GM15510 (cell line): Measurements from ENCODE around the gene DHRS12.

Experiments used
- POLR2A ChIP-seq: IDR thresholded peaks from 3 replicates; pipeline ENCODE4 v1.6.1; 2011; ENCODE audit warnings: borderline replicate concordance; ENCODE audit not compliant: insufficient read length; ENCODE audit errors: extremely low read depth

DHRS12 gene

DNA sequence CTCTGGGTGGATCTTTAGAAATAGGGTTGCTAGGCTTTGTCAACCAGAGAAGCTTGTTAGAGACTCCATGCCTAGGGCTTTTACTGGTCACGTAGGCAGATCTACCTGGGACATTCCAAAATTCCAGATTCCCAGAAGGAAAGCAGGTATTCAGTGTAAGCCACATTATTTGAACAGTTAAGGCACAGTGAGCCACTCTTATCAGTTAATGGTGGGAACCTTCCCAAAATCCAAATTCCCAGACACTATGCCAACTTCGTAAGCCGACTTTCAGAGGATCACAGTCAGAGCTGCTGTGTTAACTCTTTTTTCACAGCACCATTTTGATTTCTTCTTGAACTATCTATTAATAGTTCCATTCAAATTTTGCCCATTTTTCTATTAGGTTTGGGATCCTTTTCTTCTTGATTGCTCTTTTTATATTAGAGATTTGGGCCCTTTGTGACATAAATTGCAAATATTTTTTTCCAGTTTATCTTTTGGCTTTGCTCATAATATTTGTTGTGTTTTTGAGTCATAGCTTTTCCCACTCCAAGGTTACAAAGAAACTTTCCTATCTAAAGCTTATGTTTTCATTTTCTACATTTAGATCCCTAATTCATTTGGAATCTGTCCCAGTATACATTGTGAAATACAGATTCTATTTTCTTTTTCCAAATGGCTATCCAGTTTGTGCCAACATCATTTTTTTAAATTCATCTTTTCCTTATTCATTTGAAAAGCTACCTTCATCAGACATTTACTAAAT lies 77.3 kb downstream of the DHRS12 start:
- no peak for TF ChIP-seq POLR2A

GRCh38 chr13:51724721-51725120 lies 79.2 kb downstream of the DHRS12 start:
- TF ChIP-seq POLR2A = no peak

DNA sequence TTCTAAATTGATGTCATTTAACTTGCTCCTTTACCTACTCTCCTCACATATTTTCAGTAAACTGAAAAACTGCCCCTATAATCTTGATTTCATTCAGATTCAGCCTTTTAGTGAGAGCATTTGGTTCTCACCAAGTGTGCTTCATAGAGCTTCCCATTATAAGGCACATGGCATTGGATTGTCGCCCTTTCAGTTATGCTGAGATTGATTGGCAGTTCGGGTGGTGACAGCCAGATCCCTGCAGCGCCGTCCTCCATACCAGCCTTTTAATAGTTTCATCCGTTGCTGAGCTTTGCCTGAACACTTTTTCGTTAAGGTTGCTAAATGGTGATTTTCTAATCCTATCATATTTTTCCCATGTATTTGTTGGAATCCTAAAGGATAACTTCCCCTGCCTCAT lies 80.4 kb downstream of the DHRS12 start:
- no peak for TF ChIP-seq POLR2A

- TF ChIP-seq POLR2A = no peak
These were observed 82.5 kb downstream of the DHRS12 start for GRCh38 chr13:51721496-51721895.

- TF ChIP-seq POLR2A = no peak
These were observed 84.6 kb downstream of the DHRS12 start for GRCh38 chr13:51719394-51719793.
